H7 (cell line): ENCODE results near the gene SLC13A4. TPM values are rescaled to one million over a fixed set of nuclear protein-coding genes. Genes with fewer than 3 reads are reported as not detected.

Source experiments
- DNase-seq: peaks from one replicate; pipeline ENCODE4 v3.0.0; 2012
- H3K27me3 ChIP-seq: 2 replicates; pipeline ENCODE4 v1.6.0; 2011; ENCODE audit warnings: mild to moderate bottlenecking, low read length; ENCODE audit not compliant: control insufficient read depth, insufficient read depth
- H3K36me3 ChIP-seq: replicated peaks from 2 replicates; pipeline ENCODE4 v1.5.1; 2011; ENCODE audit warnings: low read length; ENCODE audit not compliant: control insufficient read depth, insufficient read depth
- H3K4me3 ChIP-seq: 2 replicates; pipeline ENCODE4 v1.5.1; 2011; ENCODE audit warnings: low read depth, mild to moderate bottlenecking, control low read depth, low read length, moderate library complexity; ENCODE audit not compliant: insufficient read depth
- total RNA-seq: library from RNA; depleted of rRNA; stranded (reverse); fragments of >200 nt; shearing (Covaris generic); gene quantifications from 2 replicates; pipeline ENCODE4 v1.2.3, GENCODE V29; 2014

Gene SLC13A4
- total RNA-seq, 1 experiment from 2014 or later: 2.3 TPM

DNA sequence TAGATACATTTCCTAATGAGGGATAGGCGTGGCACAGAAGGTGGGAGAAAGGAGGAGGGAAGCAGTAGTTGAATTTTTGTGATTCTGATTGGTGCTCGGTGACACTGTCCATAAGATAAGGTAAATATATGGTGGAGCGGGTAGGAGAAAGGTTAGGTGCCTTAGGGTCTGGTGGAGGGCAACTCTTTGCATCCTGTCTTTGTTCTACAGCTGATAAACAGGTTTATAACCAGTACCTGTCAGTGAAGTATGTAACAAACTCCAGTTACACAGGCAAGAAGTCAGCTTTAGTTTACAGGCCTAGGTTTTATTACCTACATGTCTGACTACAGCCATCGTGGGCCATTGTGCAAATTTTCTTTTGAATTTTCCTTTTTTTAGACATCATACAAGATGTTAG, 31.5 kb upstream of the SLC13A4 start:
- no peaks in the 10 kb centered on the region for H3K27me3 ChIP-seq
- DNase-seq: no peak
- H3K4me3 ChIP-seq: no peak overlapping the region
- H3K36me3 ChIP-seq: no peaks in the 10 kb centered on the region

- DNase-seq: peak; percentile 48
- Histone ChIP-seq H3K4me3 (no peak overlapping the region), H3K36me3 (no peaks in the 10 kb centered on the region), H3K27me3 (no peaks in the 10 kb centered on the region)
Measured at GRCh38 chr7:135758531-135758932, 30.5 kb upstream of the SLC13A4 start.

GRCh38 chr7:135757719-135758411, 29.9 kb upstream of the SLC13A4 start:
- DNase-seq: no peak
- Histone ChIP-seq H3K27me3 (no peaks in the 10 kb centered on the region), H3K4me3 (no peak overlapping the region), H3K36me3 (no peaks in the 10 kb centered on the region)

- no peak overlapping the region for H3K4me3 ChIP-seq
- DNase-seq: no peak
- no peaks in the 10 kb centered on the region for H3K27me3 ChIP-seq
- H3K36me3 ChIP-seq: no peaks in the 10 kb centered on the region
Measured at GRCh38 chr7:135756191-135756590, 28.2 kb upstream of the SLC13A4 start.

DNA sequence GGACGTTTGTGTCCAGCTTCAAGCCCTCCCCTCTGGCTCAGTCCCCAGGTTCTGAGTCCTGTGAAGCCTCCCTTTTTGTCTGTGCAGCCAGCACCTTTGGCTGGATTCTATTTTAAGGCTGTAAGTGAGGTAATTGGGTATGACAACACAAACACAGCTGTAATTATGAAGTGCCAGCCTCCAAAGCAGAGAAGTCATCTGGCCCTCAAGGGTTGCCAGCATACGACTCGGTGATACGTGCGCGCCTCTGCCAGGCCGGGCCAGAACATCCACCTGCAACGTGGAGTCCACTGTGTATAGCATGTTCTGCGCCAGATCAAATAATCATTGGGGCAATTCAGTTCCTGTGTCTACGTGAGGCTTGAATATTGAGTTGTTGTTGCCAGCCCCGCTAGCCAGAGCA, 27.4 kb upstream of the SLC13A4 start:
- no peak for DNase-seq
- H3K27me3 ChIP-seq: no peaks in the 10 kb centered on the region
- H3K36me3 ChIP-seq: no peaks in the 10 kb centered on the region
- no peak overlapping the region for H3K4me3 ChIP-seq

DNA sequence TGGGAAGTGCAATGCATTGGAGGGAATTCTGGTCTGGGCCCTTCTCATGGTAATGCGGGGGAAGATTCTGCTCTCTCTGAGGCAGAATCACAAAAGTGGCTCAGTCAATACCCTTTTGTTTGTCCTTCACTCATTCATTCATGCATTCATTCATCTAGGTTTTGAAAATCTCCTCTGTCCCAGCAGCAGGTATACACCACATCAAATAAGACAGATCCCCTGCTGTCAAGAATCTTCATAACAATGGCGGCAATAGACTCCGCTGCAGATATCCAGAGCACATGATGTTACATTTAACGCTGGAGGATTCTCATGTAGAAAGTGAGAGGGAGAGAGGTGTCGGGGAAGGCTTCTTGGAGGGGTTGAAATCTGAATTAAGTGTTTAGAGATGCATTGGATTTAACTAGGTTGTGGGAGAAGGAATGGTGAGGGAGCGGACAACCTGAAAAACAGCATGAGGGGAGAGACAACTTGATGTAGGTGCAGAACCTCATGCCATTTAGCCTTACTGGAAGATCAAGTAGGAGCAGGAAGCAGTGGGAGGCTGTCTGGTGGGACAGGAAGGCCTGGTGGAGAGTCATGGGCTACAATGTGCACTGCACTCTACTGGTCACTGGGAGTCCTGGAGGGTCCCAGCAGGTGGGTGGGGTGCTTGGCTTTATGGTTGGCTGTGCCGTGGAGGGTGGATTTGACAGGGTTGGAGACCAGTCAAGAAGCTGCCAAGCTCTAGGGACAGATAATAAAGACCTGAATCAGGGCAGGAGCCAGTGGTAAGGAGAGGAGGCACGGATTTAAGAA, 25.8 kb upstream of the SLC13A4 start:
- no peaks in the 10 kb centered on the region for H3K27me3 ChIP-seq
- H3K4me3 ChIP-seq: no peak overlapping the region
- DNase-seq: peak; percentile 43
- no peaks in the 10 kb centered on the region for H3K36me3 ChIP-seq

GRCh38 chr7:135748770-135749169, 20.8 kb upstream of the SLC13A4 start, which contains the start of gene FAM180A:
TSS of gene FAM180A (minus strand) at chr7:135748813. CDS start at chr7:135748580, 233 bp downstream.
- no peak for DNase-seq
- Histone ChIP-seq H3K27me3 (no peaks in the 10 kb centered on the region), H3K36me3 (no peaks in the 10 kb centered on the region), H3K4me3 (no peak within 1 kb of the TSS)

DNA sequence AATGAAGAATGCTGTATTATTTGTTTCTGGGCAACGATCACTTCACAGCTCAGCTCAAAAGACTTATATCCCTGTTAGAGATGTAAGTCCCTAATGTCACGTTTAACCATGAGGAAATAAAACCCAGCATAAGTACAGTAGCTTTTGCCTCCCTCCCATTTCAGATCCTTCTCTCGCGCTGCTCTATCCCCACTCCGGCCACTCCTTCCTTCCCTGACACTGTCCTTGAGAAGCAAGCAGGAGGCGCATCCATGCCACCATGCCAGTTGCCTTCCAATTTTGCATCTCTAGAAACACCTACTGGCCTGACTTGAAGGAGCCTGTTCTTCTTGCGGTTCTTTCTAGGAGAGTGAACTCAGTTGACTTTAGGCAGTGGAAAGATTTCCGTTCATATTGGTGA, 19.4 kb upstream of the SLC13A4 start:
- H3K36me3 ChIP-seq: no peaks in the 10 kb centered on the region
- H3K4me3 ChIP-seq: no peak overlapping the region
- no peak for DNase-seq
- no peaks in the 10 kb centered on the region for H3K27me3 ChIP-seq

- Histone ChIP-seq H3K27me3 (no peaks in the 10 kb centered on the region), H3K4me3 (no peak overlapping the region), H3K36me3 (no peaks in the 10 kb centered on the region)
- no peak for DNase-seq
Measured at GRCh38 chr7:135745703-135746312, 17.8 kb upstream of the SLC13A4 start.

DNA sequence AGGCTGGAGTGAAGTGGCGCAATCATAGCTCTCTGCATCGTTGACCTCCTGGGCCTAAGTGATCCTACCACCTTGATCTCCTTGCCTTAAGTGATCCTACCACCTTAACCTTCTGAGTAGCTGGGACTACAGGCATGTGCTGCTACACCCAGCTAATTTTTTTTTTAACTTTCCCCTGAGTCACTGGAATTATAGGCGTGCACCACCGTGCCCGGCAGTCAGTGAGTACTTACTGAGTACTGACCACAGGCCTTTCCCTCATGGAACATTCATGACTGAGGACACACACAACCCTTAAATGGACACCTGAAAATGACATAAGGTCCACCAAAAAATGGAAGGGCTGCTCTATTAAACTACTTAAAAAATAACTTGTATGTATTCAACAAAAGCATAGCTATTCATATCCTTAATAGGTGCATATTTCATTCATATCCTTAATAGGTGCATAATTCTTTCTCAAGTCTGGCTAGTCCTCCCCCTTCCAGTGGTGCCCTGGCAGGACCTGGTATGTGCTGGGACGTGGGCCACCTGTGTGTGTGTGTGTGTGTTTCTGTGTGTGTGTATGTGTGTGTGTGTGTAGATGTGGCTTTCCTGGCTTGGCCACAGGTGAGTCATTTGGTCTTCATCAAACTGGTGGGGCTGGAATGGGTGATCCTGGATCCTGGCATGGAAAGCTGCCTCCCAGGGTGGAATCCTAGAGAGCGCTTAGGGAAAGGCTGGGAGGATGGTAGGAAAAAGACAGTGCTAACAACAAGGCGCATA, 17.1 kb upstream of the SLC13A4 start:
- Histone ChIP-seq H3K36me3 (no peaks in the 10 kb centered on the region), H3K4me3 (no peak overlapping the region), H3K27me3 (no peaks in the 10 kb centered on the region)
- no peak for DNase-seq

GRCh38 chr7:135743907-135744731, 16.1 kb upstream of the SLC13A4 start:
- H3K4me3 ChIP-seq: no peak overlapping the region
- peak; percentile 47 for DNase-seq
- H3K27me3 ChIP-seq: no peaks in the 10 kb centered on the region
- H3K36me3 ChIP-seq: no peaks in the 10 kb centered on the region

DNA sequence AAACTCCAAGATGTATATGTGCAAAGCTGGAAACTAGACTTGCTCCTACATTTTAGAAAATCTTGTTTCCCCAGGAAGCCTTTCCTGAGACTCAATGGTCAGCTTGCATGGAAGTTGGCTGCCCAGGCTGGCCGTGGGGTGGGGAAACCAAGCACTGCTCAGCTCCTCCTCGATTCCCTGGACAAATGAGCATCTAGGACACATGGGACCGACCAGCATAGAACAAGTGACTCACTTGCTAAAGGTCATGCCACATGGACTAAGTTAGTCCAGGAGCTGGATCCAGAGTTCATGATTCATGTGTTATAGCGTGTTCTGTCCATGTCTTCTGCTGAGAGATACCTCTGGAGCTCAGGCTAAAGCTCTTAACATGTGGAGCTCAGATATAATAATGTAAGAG, 14.4 kb upstream of the SLC13A4 start:
- H3K4me3 ChIP-seq: no peak overlapping the region
- no peaks in the 10 kb centered on the region for H3K27me3 ChIP-seq
- DNase-seq: no peak
- H3K36me3 ChIP-seq: no peaks in the 10 kb centered on the region

DNA sequence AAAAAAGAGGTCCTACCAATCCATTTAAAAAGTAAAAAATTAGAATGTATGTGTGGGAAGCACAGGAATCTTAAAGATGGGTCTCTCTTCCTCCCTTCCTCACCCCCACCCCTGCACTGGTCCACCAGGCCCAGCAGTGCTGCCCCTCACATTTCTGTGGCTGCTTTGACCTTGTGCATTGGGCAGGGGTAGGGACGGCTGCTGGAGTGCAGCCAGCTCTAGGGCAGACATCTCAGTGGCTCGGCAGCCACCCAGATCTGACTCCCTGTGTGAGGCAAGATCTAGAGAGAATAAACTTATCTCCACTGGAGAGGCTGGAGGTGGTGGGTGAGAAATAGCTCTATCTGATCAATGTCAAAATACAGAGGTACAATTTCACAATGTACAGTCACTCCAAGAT, 13.9 kb upstream of the SLC13A4 start:
- no peaks in the 10 kb centered on the region for H3K36me3 ChIP-seq
- DNase-seq: no peak
- no peaks in the 10 kb centered on the region for H3K27me3 ChIP-seq
- no peak overlapping the region for H3K4me3 ChIP-seq

GRCh38 chr7:135740889-135741288, 12.9 kb upstream of the SLC13A4 start:
- no peaks in the 10 kb centered on the region for H3K27me3 ChIP-seq
- DNase-seq: no peak
- H3K36me3 ChIP-seq: no peaks in the 10 kb centered on the region
- H3K4me3 ChIP-seq: no peak overlapping the region
